Peyer's patch (tissue), 4 donors: ENCODE data around the gene PLA2G2C.

Experiments
- POLR2A ChIP-seq, 2 donors: fragments of 450-650 bp; IDR thresholded peaks; one replicate each; pipeline ENCODE4 v1.5.1; 2017; ENCODE audit warnings: antibody characterized with exemption in 2 of 2, mild to moderate bottlenecking in 2 of 2, moderate library complexity in 2 of 2
- TF ChIP-seq, protein P1 (sequence below), 6 experiments: fragments of 450-650 bp in 4 of 6; fragments of 200-600 bp in 2 of 6; sonication (generic) in 1 of 6; IDR thresholded peaks; one replicate each; pipeline ENCODE4 v1.5.1; 2017 to 2019; ENCODE audit warnings: antibody characterized with exemption in 6 of 6, mild to moderate bottlenecking in 3 of 6, moderate library complexity in 1 of 6

DNA sequence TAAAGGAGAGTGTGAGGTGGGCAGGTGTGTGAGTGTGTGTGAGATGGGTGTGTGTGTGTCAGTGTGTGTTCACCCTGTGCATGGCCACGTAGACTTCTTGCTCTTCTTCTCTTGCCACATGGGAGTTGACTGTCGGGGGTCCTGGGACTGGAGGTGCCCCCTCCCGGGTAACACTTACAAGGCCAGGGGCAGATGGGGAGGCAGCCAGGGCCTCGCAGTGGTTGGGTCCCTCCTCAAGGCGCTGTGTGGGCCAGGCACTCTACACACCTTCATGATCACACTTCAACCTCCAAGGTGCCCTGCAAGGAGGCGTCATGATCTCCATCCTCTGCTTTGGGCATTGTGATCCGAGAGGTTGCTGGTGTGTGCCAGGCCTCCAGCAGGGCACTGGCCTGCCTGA is 44.9 kb downstream of the PLA2G2C start:
- TF ChIP-seq, protein P1, sequence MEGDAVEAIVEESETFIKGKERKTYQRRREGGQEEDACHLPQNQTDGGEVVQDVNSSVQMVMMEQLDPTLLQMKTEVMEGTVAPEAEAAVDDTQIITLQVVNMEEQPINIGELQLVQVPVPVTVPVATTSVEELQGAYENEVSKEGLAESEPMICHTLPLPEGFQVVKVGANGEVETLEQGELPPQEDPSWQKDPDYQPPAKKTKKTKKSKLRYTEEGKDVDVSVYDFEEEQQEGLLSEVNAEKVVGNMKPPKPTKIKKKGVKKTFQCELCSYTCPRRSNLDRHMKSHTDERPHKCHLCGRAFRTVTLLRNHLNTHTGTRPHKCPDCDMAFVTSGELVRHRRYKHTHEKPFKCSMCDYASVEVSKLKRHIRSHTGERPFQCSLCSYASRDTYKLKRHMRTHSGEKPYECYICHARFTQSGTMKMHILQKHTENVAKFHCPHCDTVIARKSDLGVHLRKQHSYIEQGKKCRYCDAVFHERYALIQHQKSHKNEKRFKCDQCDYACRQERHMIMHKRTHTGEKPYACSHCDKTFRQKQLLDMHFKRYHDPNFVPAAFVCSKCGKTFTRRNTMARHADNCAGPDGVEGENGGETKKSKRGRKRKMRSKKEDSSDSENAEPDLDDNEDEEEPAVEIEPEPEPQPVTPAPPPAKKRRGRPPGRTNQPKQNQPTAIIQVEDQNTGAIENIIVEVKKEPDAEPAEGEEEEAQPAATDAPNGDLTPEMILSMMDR (IDR thresholded peaks at IDR 0.05), result no peak
- no peak for TF ChIP-seq POLR2A (IDR thresholded peaks at IDR 0.05)
